Stimulated activated naive CD4-positive, alpha-beta T cell treated with Interleukin-2 at 50 U/mL for 16 hours (primary cell): ENCODE measurements around the gene PLD4.
"Not testable (repeated sequence)": the region's sequence is repeated elsewhere in the genome, so short reads cannot be mapped to it uniquely, and the experiment has no call there.

Source experiments
- DNase-seq: peaks from one replicate; lab custom pipeline; 2025; lab: John Stamatoyannopoulos, UW

PLD4 gene

GRCh38 chr14:104924421-104925213 is at the start of gene PLD4:
Gene PLD4 (plus strand): TSS chr14:104924879. CDS start chr14:104927141, 2,262 bp downstream.
- no peak for DNase-seq

- DNase-seq, result no peak
These were observed 49.3 kb upstream of the PLD4 start for GRCh38 chr14:104875412-104875751.

- no peak for DNase-seq
These were observed 48.9 kb upstream of the PLD4 start for GRCh38 chr14:104875811-104876210.

- no peak for DNase-seq
These were observed 48.4 kb upstream of the PLD4 start for GRCh38 chr14:104876251-104876699.

GRCh38 chr14:104877066-104877805 is 47.4 kb upstream of the PLD4 start:
- DNase-seq, result no peak

GRCh38 chr14:104877806-104878550 is 46.7 kb upstream of the PLD4 start:
- no peak for DNase-seq

GRCh38 chr14:104878582-104878981 is 46.1 kb upstream of the PLD4 start:
- DNase-seq, result no peak

- no peak for DNase-seq
These were observed 45.3 kb upstream of the PLD4 start for GRCh38 chr14:104879201-104879982.

GRCh38 chr14:104879983-104880565 is 44.6 kb upstream of the PLD4 start:
- no peak for DNase-seq

- DNase-seq, result no peak
These were observed 44.0 kb upstream of the PLD4 start for GRCh38 chr14:104880584-104881210.

GRCh38 chr14:104881369-104881979 is 43.2 kb upstream of the PLD4 start:
- DNase-seq, result no peak

GRCh38 chr14:104882325-104882973 is 42.2 kb upstream of the PLD4 start:
- no peak for DNase-seq

- DNase-seq, result no peak
These were observed 41.6 kb upstream of the PLD4 start for GRCh38 chr14:104882991-104883660.

- no peak for DNase-seq
These were observed 40.9 kb upstream of the PLD4 start for GRCh38 chr14:104883681-104884361.

- not testable (repeated sequence) for DNase-seq
These were observed 40.3 kb upstream of the PLD4 start for GRCh38 chr14:104884381-104884780.

GRCh38 chr14:104885031-104885972 is 39.4 kb upstream of the PLD4 start:
- DNase-seq, result no peak

GRCh38 chr14:104885973-104886689 is 38.5 kb upstream of the PLD4 start:
- no peak for DNase-seq
